Measurements from ENCODE around the gene CD40. TPM values are rescaled to one million over a fixed set of nuclear protein-coding genes. Genes with fewer than 3 reads are reported as not detected.

Gene CD40
- total RNA-seq, 2 experiments from 2014 or later = 1.3 to 2.2 TPM

GRCh38 chr20:46168438-46168837 lies 50.3 kb downstream of the CD40 start:
- ATAC-seq (no peak), DNase-seq (no peak)
- H3K4me3 Mint-ChIP-seq = no peak overlapping the region
- H3K4me1 Mint-ChIP-seq = no peaks in the 10 kb centered on the region
- peaks cover 37% of the 10 kb centered on the region for H3K27me3 Mint-ChIP-seq
- CTCF ChIA-PET = no interaction called here
- no peaks in the 10 kb centered on the region for H3K36me3 Mint-ChIP-seq
- H3K27ac Mint-ChIP-seq = no peak overlapping the region
- H3K9me3 Mint-ChIP-seq (ENCODE audit: low read depth) = no peaks in the 10 kb centered on the region

- no peak overlapping the region for H3K4me3 Mint-ChIP-seq
- H3K9me3 Mint-ChIP-seq (ENCODE audit: low read depth) = no peaks in the 10 kb centered on the region
- DNase-seq (no peak), ATAC-seq (no peak)
- H3K36me3 Mint-ChIP-seq = no peaks in the 10 kb centered on the region
- CTCF ChIA-PET = interaction anchor here (0.7 to 0.8 kb wide), 2 partner anchors 146 to 155 kb away, joined by 3 read pairs; no protein-coding TSS in a partner anchor
- H3K4me1 Mint-ChIP-seq = no peaks in the 10 kb centered on the region
- no peak overlapping the region for H3K27ac Mint-ChIP-seq
- peaks cover 42% of the 10 kb centered on the region for H3K27me3 Mint-ChIP-seq
Observed at GRCh38 chr20:46169245-46170171, 51.4 kb downstream of the CD40 start.

GRCh38 chr20:46171476-46171875 lies 53.4 kb downstream of the CD40 start:
- H3K27ac Mint-ChIP-seq = no peak overlapping the region
- no peaks in the 10 kb centered on the region for H3K36me3 Mint-ChIP-seq
- H3K4me3 Mint-ChIP-seq = no peak overlapping the region
- no peaks in the 10 kb centered on the region for H3K4me1 Mint-ChIP-seq
- DNase-seq = no peak
- H3K27me3 Mint-ChIP-seq = peaks cover 57% of the 10 kb centered on the region
- ATAC-seq = no peak
- H3K9me3 Mint-ChIP-seq (ENCODE audit: low read depth) = no peaks in the 10 kb centered on the region
- CTCF ChIA-PET = interaction anchor here (0.7 to 2.8 kb wide), 3 partner anchors 149 to 1060 kb away, joined by 3 to 10 read pairs (median 4); no protein-coding TSS in a partner anchor

- H3K9me3 Mint-ChIP-seq (ENCODE audit: low read depth) = no peaks in the 10 kb centered on the region
- no peak for ATAC-seq
- CTCF ChIA-PET = interaction anchor here (2.8 kb wide), 1 partner anchor 149 kb away, joined by 10 read pairs; no protein-coding TSS in a partner anchor
Observed at GRCh38 chr20:46171909-46172308, 53.8 kb downstream of the CD40 start.

GRCh38 chr20:46172455-46172854 lies 54.3 kb downstream of the CD40 start:
- H3K27ac Mint-ChIP-seq = no peak overlapping the region
- CTCF ChIA-PET = interaction anchor here (1.0 to 4.4 kb wide), 4 partner anchors 11 to 150 kb away, joined by 3 to 20 read pairs (median 7); no protein-coding TSS in a partner anchor
- H3K36me3 Mint-ChIP-seq = no peaks in the 10 kb centered on the region
- no peaks in the 10 kb centered on the region for H3K4me1 Mint-ChIP-seq
- H3K4me3 Mint-ChIP-seq = no peak overlapping the region
- H3K27me3 Mint-ChIP-seq = peaks cover 56% of the 10 kb centered on the region
- H3K9me3 Mint-ChIP-seq (ENCODE audit: low read depth) = no peaks in the 10 kb centered on the region
- no peak for DNase-seq
- no peak for ATAC-seq

More at GRCh38 chr20:46171909-46172308, 53.8 kb downstream of the CD40 start:
- Mint-ChIP-seq H3K27me3 (peaks cover 56% of the 10 kb centered on the region), H3K4me3 (no peak overlapping the region), H3K27ac (no peak overlapping the region), H3K4me1 (no peaks in the 10 kb centered on the region), H3K36me3 (no peaks in the 10 kb centered on the region)
- DNase-seq = no peak

GRCh38 chr20:46172961-46173536 lies 54.9 kb downstream of the CD40 start:
- ATAC-seq (no peak), DNase-seq (no peak)
- H3K4me1 Mint-ChIP-seq = no peaks in the 10 kb centered on the region
- no peaks in the 10 kb centered on the region for H3K36me3 Mint-ChIP-seq
- H3K27me3 Mint-ChIP-seq = peaks cover 56% of the 10 kb centered on the region
- no peaks in the 10 kb centered on the region for H3K9me3 Mint-ChIP-seq (ENCODE audit: low read depth)
- no peak overlapping the region for H3K4me3 Mint-ChIP-seq
- H3K27ac Mint-ChIP-seq = no peak overlapping the region
- CTCF ChIA-PET = interaction anchor here (1.0 to 4.4 kb wide), 4 partner anchors 10 to 150 kb away, joined by 3 to 20 read pairs (median 7); no protein-coding TSS in a partner anchor

- ATAC-seq = no peak
Observed at GRCh38 chr20:46173652-46174468, 55.7 kb downstream of the CD40 start.

GRCh38 chr20:46174469-46175126 lies 56.5 kb downstream of the CD40 start:
- Mint-ChIP-seq H3K36me3 (no peaks in the 10 kb centered on the region), H3K4me3 (no peak overlapping the region), H3K27ac (no peak overlapping the region), H3K4me1 (no peaks in the 10 kb centered on the region), H3K27me3 (peaks cover 56% of the 10 kb centered on the region), H3K9me3 (ENCODE audit: low read depth) (no peaks in the 10 kb centered on the region)
- CTCF ChIA-PET = interaction anchor here (0.8 to 4.4 kb wide), 12 partner anchors 8 to 187 kb away, joined by 3 to 20 read pairs (median 4); no protein-coding TSS in a partner anchor
- ATAC-seq = peak; percentile 88
- DNase-seq = peak; percentile 76

More at GRCh38 chr20:46173652-46174468, 55.7 kb downstream of the CD40 start:
- no peaks in the 10 kb centered on the region for H3K36me3 Mint-ChIP-seq
- H3K4me1 Mint-ChIP-seq = no peaks in the 10 kb centered on the region
- H3K27ac Mint-ChIP-seq = no peak overlapping the region
- DNase-seq = no peak
- no peak overlapping the region for H3K4me3 Mint-ChIP-seq
- no peaks in the 10 kb centered on the region for H3K9me3 Mint-ChIP-seq (ENCODE audit: low read depth)
- H3K27me3 Mint-ChIP-seq = peaks cover 56% of the 10 kb centered on the region
- CTCF ChIA-PET = interaction anchor here (0.9 to 4.4 kb wide), 9 partner anchors 8 to 181 kb away, joined by 3 to 20 read pairs (median 4); no protein-coding TSS in a partner anchor

- Mint-ChIP-seq H3K4me3 (no peak overlapping the region), H3K36me3 (no peaks in the 10 kb centered on the region), H3K4me1 (no peaks in the 10 kb centered on the region), H3K9me3 (ENCODE audit: low read depth) (no peaks in the 10 kb centered on the region), H3K27me3 (peaks cover 52% of the 10 kb centered on the region), H3K27ac (no peak overlapping the region)
- CTCF ChIA-PET = interaction anchor here (0.8 to 4.4 kb wide), 11 partner anchors 9 to 188 kb away, joined by 3 to 20 read pairs (median 4); no protein-coding TSS in a partner anchor
- DNase-seq (no peak), ATAC-seq (no peak)
Observed at GRCh38 chr20:46175127-46175494, 57.0 kb downstream of the CD40 start.

GRCh38 chr20:46176739-46177378 lies 58.7 kb downstream of the CD40 start:
- DNase-seq (no peak), ATAC-seq (no peak)
- Mint-ChIP-seq H3K27ac (no peak overlapping the region), H3K4me3 (no peak overlapping the region), H3K9me3 (ENCODE audit: low read depth) (no peaks in the 10 kb centered on the region), H3K27me3 (peaks cover 41% of the 10 kb centered on the region), H3K36me3 (no peaks in the 10 kb centered on the region), H3K4me1 (no peaks in the 10 kb centered on the region)
- CTCF ChIA-PET = interaction anchor here (1.2 to 4.4 kb wide), 5 partner anchors 11 to 190 kb away, joined by 4 to 20 read pairs (median 5); no protein-coding TSS in a partner anchor

- H3K36me3 Mint-ChIP-seq = no peaks in the 10 kb centered on the region
- CTCF ChIA-PET = interaction anchor here (1.2 kb wide), 1 partner anchor 155 kb away, joined by 4 read pairs; no protein-coding TSS in a partner anchor
- no peaks in the 10 kb centered on the region for H3K9me3 Mint-ChIP-seq (ENCODE audit: low read depth)
- DNase-seq (no peak), ATAC-seq (no peak)
- no peaks in the 10 kb centered on the region for H3K4me1 Mint-ChIP-seq
- peaks cover 33% of the 10 kb centered on the region for H3K27me3 Mint-ChIP-seq
- no peak overlapping the region for H3K27ac Mint-ChIP-seq
- H3K4me3 Mint-ChIP-seq = no peak overlapping the region
Observed at GRCh38 chr20:46177768-46178167, 59.7 kb downstream of the CD40 start.

- no peaks in the 10 kb centered on the region for H3K4me1 Mint-ChIP-seq
- H3K9me3 Mint-ChIP-seq (ENCODE audit: low read depth) = no peaks in the 10 kb centered on the region
- DNase-seq (no peak), ATAC-seq (no peak)
- peaks cover 22% of the 10 kb centered on the region for H3K27me3 Mint-ChIP-seq
- CTCF ChIA-PET = no interaction called here
- no peak overlapping the region for H3K27ac Mint-ChIP-seq
- H3K36me3 Mint-ChIP-seq = no peaks in the 10 kb centered on the region
- no peak overlapping the region for H3K4me3 Mint-ChIP-seq
Observed at GRCh38 chr20:46178891-46179290, 60.8 kb downstream of the CD40 start.

Measured in activated CD8-positive, alpha-beta memory T cell treated with anti-CD3 and anti-CD28 coated beads, Interleukin-2, amount 10 ng/mL, durations not matched to agents 7 days and 5 days (primary cell).